MM.1S (cell line): ENCODE data around the gene CASS4.

Source experiments
- DNase-seq: peaks from one replicate; pipeline ENCODE4 v3.0.0-alpha.2; 2015
- H2AFZ ChIP-seq: fragments of 300-600 bp; sonication (generic); 2 replicates; pipeline ENCODE4 v1.6.0; 2016; ENCODE audit warnings: antibody characterized with exemption, low read length
- H3F3A ChIP-seq: fragments of 300-600 bp; sonication (generic); 2 replicates; pipeline ENCODE4 v1.6.1; 2016; ENCODE audit warnings: mild to moderate bottlenecking, antibody characterized with exemption, low read length, moderate library complexity, mixed read lengths; ENCODE audit not compliant: insufficient read depth
- H3K27ac ChIP-seq: fragments of 300-600 bp; sonication (generic); 2 replicates; pipeline ENCODE4 v1.5.1; 2016; ENCODE audit warnings: mild to moderate bottlenecking, low read length
- H3K27me3 ChIP-seq: fragments of 300-600 bp; sonication (generic); replicated peaks from 2 replicates; pipeline ENCODE4 v1.6.0; 2016; ENCODE audit warnings: low read length; ENCODE audit not compliant: insufficient read depth
- H3K36me3 ChIP-seq: fragments of 300-600 bp; sonication (generic); replicated peaks from 2 replicates; pipeline ENCODE4 v1.6.1; 2016; ENCODE audit warnings: mild to moderate bottlenecking, low read length, mixed read lengths; ENCODE audit not compliant: insufficient read depth
- H3K4me1 ChIP-seq: fragments of 300-600 bp; sonication (generic); 2 replicates; pipeline ENCODE4 v1.6.1; 2016; ENCODE audit warnings: low read length, mixed read lengths
- H3K4me2 ChIP-seq: fragments of 300-600 bp; sonication (generic); 2 replicates; pipeline ENCODE4 v1.6.0; 2016; ENCODE audit warnings: low read depth, low read length
- H3K4me3 ChIP-seq: fragments of 300-600 bp; sonication (generic); 2 replicates; pipeline ENCODE4 v1.5.1; 2016; ENCODE audit warnings: low read length, mixed read lengths
- H3K79me2 ChIP-seq: fragments of 300-600 bp; sonication (generic); 2 replicates; pipeline ENCODE4 v1.6.1; 2016; ENCODE audit warnings: mixed run types, low read length, mixed read lengths
- H3K9ac ChIP-seq: fragments of 300-600 bp; sonication (generic); 2 replicates; pipeline ENCODE4 v1.6.1; 2016; ENCODE audit warnings: low read length, mixed read lengths
- H3K9me2 ChIP-seq: fragments of 300-600 bp; sonication (generic); replicated peaks from 2 replicates; pipeline ENCODE4 v1.6.1; 2016; ENCODE audit warnings: mild to moderate bottlenecking, low read length, mixed read lengths; ENCODE audit not compliant: insufficient read depth
- H3K9me3 ChIP-seq: fragments of 300-600 bp; sonication (generic); replicated peaks from 2 replicates; pipeline ENCODE4 v1.6.1; 2016; ENCODE audit warnings: mild to moderate bottlenecking, low read length, mixed read lengths; ENCODE audit not compliant: insufficient read depth
- H4K20me1 ChIP-seq: fragments of 300-600 bp; sonication (generic); 2 replicates; pipeline ENCODE4 v1.6.1; 2016; ENCODE audit warnings: mild to moderate bottlenecking, low read length, moderate library complexity, mixed read lengths; ENCODE audit not compliant: insufficient read depth
- EZH2 ChIP-seq: fragments of 300-600 bp; sonication (generic); optimal IDR thresholded peaks from 2 replicates; pipeline ENCODE3; 2017; ENCODE audit warnings: low read depth, mild to moderate bottlenecking, antibody characterized with exemption, low read length, mixed read lengths
- EZH2phosphoT487 ChIP-seq: fragments of 300-600 bp; sonication (generic); IDR thresholded peaks from 2 replicates; pipeline ENCODE4 v1.6.1; 2018; ENCODE audit warnings: antibody characterized with exemption, low read length
- TF ChIP-seq, protein P1 (sequence below): fragments of 300-600 bp; sonication (generic); IDR thresholded peaks from 2 replicates; pipeline ENCODE4 v1.5.1; 2016; ENCODE audit warnings: antibody characterized with exemption, low read length, mixed read lengths

The CASS4 gene

GRCh38 chr20:56424931-56425330, 12.9 kb downstream of the CASS4 start:
- no peak overlapping the region for H2AFZ ChIP-seq
- no peaks in the 10 kb centered on the region for H3K27me3 ChIP-seq
- no peaks in the 10 kb centered on the region for H3K9me3 ChIP-seq
- no peak overlapping the region for H3K9ac ChIP-seq
- H3K4me1 ChIP-seq: no peaks in the 10 kb centered on the region
- H3K36me3 ChIP-seq: no peaks in the 10 kb centered on the region
- no peaks in the 10 kb centered on the region for H3K9me2 ChIP-seq
- no peak for DNase-seq
- H3K79me2 ChIP-seq: no peaks in the 10 kb centered on the region
- no peak overlapping the region for H3K4me3 ChIP-seq
- H3F3A ChIP-seq: no peaks in the 10 kb centered on the region
- H4K20me1 ChIP-seq: no peaks in the 10 kb centered on the region
- H3K4me2 ChIP-seq: no peak overlapping the region
- no peak for TF ChIP-seq EZH2phosphoT487
- TF ChIP-seq, protein P1, sequence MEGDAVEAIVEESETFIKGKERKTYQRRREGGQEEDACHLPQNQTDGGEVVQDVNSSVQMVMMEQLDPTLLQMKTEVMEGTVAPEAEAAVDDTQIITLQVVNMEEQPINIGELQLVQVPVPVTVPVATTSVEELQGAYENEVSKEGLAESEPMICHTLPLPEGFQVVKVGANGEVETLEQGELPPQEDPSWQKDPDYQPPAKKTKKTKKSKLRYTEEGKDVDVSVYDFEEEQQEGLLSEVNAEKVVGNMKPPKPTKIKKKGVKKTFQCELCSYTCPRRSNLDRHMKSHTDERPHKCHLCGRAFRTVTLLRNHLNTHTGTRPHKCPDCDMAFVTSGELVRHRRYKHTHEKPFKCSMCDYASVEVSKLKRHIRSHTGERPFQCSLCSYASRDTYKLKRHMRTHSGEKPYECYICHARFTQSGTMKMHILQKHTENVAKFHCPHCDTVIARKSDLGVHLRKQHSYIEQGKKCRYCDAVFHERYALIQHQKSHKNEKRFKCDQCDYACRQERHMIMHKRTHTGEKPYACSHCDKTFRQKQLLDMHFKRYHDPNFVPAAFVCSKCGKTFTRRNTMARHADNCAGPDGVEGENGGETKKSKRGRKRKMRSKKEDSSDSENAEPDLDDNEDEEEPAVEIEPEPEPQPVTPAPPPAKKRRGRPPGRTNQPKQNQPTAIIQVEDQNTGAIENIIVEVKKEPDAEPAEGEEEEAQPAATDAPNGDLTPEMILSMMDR: no peak
- no peak for TF ChIP-seq EZH2
- no peak overlapping the region for H3K27ac ChIP-seq

- no peaks in the 10 kb centered on the region for H3K36me3 ChIP-seq
- H4K20me1 ChIP-seq: no peaks in the 10 kb centered on the region
- no peaks in the 10 kb centered on the region for H3K27me3 ChIP-seq
- no peaks in the 10 kb centered on the region for H3K79me2 ChIP-seq
- no peak overlapping the region for H3K4me2 ChIP-seq
- H3F3A ChIP-seq: no peaks in the 10 kb centered on the region
- H3K4me1 ChIP-seq: no peaks in the 10 kb centered on the region
- H3K9me3 ChIP-seq: no peaks in the 10 kb centered on the region
- TF ChIP-seq EZH2 (no peak), EZH2phosphoT487 (no peak)
- TF ChIP-seq, protein P1: no peak
- H3K4me3 ChIP-seq: no peak overlapping the region
- no peak overlapping the region for H2AFZ ChIP-seq
- no peak for DNase-seq
- no peaks in the 10 kb centered on the region for H3K9me2 ChIP-seq
- no peak overlapping the region for H3K27ac ChIP-seq
- H3K9ac ChIP-seq: no peak overlapping the region
Observed at GRCh38 chr20:56426026-56426425, 14.0 kb downstream of the CASS4 start.

DNA sequence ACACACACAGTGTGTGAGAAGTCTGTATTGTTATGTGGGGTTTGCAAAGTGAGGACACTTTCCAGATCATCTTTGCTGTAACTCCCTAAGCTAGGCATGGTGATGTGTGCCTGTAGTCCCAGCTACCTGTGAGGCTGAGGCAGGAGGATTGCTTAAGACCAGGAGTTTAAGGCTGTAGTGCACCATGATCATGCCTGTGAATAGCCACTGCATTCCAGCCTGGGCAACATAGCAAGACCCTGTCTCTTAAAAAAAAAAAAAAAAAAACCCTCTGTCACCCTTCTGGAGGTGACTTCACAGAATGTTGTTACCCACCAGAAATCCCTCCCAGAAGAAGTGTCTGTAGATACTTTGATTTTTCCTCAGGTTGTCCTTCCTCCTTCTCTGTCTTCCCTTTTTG, 14.9 kb downstream of the CASS4 start:
- Histone ChIP-seq H3K4me1 (no peaks in the 10 kb centered on the region), H3K9me2 (no peaks in the 10 kb centered on the region), H3K36me3 (no peaks in the 10 kb centered on the region), H3K9me3 (no peaks in the 10 kb centered on the region), H3K4me2 (no peak overlapping the region), H3K27ac (no peak overlapping the region), H3K9ac (no peak overlapping the region), H3K4me3 (no peak overlapping the region), H3F3A (no peaks in the 10 kb centered on the region), H3K79me2 (no peaks in the 10 kb centered on the region), H4K20me1 (no peaks in the 10 kb centered on the region), H3K27me3 (no peaks in the 10 kb centered on the region), H2AFZ (no peak overlapping the region)
- TF ChIP-seq EZH2phosphoT487: no peak
- no peak for DNase-seq

- H3K27me3 ChIP-seq: no peaks in the 10 kb centered on the region
- no peaks in the 10 kb centered on the region for H3K36me3 ChIP-seq
- H3K9ac ChIP-seq: no peak overlapping the region
- no peaks in the 10 kb centered on the region for H4K20me1 ChIP-seq
- H3K4me3 ChIP-seq: no peak overlapping the region
- no peak overlapping the region for H3K27ac ChIP-seq
- H3F3A ChIP-seq: no peaks in the 10 kb centered on the region
- no peak for DNase-seq
- no peaks in the 10 kb centered on the region for H3K4me1 ChIP-seq
- no peak overlapping the region for H2AFZ ChIP-seq
- TF ChIP-seq EZH2 (no peak), EZH2phosphoT487 (no peak)
- TF ChIP-seq, protein P1: no peak
- H3K9me2 ChIP-seq: no peaks in the 10 kb centered on the region
- H3K9me3 ChIP-seq: no peaks in the 10 kb centered on the region
- no peaks in the 10 kb centered on the region for H3K79me2 ChIP-seq
- H3K4me2 ChIP-seq: no peak overlapping the region
Observed at GRCh38 chr20:56427797-56428196, 15.7 kb downstream of the CASS4 start.
